ENCODE results near the gene GRIP1.

GRIP1 gene

DNA sequence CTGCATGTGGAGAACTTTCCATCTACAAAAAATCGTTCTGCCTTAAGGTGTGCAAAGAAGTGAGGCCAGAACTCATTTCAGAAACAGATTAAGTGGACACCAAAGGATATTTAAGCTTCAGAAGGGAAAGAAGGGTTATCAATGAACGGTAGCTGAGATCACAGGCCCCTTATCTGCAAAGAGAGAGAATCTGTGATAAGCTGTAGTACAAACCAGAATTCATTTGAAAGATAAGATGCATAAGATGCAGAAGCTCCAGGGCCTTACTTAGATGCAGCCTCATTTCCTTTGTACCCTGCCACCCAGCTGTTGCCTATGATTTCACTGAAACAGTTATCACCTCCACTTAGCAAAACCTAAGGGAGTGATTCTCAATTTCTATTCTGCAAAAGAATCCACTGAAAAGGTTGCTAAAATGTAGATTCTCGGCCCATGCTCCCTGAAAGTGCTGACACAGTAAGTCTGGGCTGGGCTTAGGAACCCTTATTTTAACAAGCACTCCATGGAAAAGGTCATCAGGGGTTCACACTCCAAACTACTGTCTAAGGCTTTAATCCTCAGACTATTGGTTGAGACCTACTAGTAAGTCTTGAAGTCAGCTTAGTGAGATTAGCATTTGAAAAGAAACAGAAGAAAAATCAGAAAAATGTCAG is 311.7 kb downstream of the GRIP1 start:
- DNase-seq = no peak

DNA sequence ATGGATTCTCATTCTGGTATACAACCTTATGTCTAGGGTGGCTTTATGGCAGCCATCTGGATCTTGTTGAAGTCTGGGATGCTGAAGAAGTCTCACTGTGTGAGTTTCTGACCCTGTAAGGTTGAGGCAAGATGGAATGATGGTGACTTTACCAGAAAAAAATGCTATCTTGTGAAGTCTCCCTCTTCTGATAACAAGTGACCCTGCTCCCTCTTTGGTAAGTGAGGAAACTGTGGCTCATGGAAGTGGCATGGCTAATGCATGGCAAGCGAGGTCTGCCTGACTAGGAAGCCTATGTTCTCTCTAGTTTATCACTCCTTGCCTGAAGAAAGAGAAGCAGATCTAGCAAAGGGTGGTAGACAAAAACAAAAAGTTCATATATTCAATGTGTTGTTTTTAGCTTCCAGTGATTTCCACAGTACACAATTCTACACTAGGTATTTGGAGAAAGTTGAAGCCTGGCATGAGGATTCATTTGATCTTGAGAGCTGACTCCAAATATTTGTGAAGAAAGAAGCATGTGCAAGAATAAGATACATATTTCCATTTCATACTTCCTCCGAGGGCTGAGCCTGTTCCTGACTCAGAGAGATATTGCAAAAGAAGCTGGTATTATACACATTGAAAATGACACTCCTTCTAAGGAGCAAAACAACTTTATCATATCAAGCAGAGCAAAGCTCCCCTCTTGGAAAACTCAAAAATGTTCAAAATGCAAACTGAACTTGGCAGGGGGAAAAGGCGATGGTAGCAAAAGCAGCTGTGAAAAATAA is 313.0 kb downstream of the GRIP1 start:
- no peak for DNase-seq

DNA sequence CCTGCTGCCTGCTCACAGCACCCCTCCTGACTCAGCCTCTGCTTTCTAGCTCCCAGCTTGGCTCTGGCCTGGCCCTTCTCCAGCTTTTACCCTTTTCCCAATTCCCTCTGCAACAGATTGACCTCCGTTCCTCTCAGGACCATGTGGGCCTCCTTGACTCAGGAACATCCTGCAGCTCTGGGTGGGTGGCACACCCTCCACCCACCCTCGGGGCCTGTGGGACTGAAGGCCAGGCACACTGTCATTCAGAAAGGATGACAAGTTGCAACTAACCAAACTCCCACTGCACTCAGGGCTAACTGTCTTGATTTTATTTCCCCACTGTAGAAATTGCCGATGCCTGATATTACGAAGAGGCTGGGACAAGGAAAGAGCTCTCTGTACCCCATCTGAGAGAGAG is 317.2 kb downstream of the GRIP1 start:
- no peak for DNase-seq

DNA sequence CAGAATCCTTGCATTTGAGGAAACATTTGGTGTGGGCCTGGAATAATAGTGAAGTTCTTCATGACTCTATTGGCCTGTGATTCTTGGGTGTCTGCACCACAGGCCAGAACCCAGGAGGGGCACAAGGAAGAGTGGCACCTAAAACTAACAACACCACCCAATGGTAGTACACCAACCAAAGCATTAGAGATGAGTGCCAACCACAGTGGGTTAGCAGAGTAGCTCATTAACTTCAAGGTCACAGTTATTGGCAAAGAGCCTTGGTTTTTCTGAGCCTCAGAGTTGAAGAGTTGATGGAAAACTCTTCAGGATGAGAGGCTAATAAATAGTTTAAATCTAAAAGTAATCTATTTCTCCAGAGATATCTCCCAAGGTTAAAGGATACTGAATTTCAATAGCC is 319.6 kb downstream of the GRIP1 start:
- no peak for DNase-seq

DNA sequence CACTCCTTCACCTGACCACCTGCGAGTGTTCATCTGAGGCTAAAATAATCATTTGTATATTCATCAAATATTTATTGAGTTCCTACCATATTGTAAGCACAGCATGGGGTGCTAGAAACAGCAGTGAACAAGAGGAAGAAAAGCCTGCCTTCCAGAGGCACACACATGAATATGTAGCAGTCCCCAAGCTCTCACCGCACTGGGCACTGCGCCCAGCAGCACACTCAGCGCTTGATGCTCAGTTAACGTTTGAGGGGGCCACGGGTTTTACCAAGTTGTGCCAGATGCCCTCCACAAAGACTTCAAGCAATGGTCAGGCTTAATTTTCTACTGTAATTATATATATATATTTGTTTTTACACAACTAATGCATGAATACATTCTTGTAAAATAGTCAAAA is 324.6 kb downstream of the GRIP1 start:
- DNase-seq = peak in 1 of 2 experiments; percentile 21

DNA sequence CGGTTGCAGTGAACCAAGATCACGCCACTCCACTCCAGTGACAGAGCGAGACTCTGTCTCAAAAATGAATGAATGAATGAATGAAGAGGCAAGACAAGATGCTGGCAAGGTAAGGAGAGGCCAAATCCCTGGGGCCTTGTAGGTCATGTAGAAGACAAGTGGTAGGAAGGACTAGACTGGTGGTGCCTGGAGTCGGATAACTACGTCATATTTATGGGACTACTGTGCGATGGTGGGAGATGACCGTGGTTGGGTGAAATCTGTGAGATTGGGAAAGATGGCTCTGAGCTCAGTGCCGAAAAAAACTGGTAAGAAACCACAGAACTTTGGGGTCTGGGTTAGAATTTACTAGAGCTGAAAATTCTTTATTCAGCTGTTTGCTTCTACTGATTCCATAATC is 326.0 kb downstream of the GRIP1 start:
- DNase-seq = no peak

DNA sequence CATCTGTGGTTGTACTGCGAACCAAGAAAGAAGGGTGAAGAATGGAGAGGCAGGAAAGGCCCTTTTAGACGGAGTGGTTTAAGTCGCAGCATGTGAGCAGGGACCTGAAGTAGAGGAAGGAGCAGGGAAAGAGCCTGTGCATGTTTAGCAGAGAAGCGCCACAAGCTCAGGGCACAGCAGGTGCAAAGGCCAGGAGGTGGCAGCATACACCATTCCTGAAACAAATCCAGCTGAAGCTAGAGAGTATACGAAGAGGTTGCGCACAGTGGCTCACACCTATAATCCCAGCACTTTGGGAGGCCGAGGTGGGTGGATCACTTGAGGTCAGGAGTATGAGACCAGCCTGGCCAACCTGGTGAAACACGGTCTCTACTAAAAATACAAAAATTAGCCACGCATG is 326.7 kb downstream of the GRIP1 start:
- peak; percentile 30 to 61 for DNase-seq

DNA sequence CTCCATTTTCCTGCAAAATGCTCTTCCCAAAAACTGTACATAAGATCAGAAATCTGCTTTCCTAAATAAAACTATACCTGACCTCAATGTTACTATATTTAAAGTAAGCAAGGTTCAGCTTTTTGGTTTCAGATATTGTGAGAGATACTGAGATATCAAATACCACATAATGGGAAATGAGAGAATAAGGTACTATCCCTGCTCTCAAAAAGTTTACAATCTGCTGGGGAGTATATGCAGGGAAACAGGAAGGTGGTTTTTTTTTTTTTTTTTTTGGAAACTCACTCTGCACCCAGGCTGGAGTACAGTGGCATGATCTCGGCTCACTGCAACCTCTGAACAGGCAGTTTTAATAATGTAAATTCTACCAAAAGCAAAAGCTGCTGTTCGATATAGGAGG is 327.6 kb downstream of the GRIP1 start:
- no peak for DNase-seq

DNA sequence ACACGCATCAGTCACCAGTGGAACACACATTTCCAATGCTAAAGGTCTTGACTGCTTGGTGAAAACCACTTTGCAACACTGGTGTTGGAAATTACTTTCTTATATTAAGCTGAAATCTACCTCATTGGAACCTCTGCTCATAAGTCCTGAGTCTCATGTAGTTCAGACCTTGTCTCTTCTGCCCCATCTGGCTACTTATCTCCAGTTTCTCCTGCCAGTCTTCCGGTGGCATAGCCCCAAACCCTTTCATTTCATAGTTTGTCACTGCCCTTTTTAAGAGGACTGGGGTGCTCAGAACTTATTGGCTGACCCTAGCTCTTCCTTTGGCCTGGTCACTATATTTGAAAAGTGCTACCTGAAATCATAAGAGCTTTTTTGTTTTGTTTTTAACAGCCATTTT is 332.9 kb downstream of the GRIP1 start:
- no peak for DNase-seq

DNA sequence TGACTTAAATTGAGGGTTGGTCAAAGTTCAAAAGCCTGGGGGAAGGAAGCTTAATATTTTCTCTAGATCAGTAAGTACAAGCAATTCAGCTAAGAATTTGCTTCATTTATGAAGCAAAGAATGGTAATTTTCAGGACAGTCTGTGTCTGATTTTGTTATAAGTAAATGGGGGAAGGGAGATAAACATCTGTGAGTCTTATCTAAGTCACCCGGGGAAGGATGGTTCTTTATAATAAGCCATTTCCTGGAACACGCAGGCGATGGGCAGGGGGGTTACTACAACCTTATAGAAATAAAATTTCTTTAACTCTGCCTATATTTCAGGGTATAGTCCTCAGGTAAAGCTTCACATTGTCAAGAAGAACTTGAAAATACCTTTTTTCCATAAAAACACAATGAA is 333.7 kb downstream of the GRIP1 start:
- no peak for DNase-seq

DNA sequence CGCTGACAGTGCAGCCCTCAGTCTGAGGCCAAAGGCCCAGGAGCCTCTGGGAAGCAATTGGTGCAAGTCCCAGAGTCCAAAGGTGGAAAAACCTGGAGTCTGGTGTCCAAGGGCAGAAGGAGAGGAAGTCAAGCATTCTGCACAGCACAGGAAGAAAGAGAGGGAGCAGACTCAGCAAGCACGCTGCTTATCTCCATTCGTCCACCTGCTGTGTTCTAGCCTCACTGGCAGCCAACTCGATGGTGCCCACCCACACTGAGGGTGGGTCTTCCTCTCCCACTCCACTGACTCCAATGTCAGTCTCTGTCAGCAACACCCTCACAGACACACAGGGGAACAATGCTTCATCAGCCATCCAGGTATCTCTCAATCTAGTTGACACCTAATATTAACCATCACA is 337.8 kb downstream of the GRIP1 start:
- no peak for DNase-seq

DNA sequence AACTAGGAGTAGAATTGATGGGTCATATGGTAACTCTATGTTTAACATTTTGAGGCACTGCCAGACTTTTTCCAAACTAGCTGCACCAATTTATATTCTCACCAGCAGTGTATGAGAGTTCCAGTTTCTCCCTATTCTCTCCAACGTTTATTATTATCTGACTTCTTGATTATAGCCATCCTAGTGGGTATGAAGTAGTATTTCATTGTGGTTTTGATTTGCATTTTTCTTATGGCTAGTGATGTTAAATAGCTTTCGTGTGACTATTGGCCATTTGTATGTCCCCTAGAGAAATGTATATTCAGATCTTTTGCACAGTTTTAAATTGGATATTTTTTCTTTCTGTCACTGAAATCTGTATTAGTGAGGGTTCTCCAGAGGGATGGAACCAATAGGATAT is 338.7 kb downstream of the GRIP1 start:
- DNase-seq = no peak

DNA sequence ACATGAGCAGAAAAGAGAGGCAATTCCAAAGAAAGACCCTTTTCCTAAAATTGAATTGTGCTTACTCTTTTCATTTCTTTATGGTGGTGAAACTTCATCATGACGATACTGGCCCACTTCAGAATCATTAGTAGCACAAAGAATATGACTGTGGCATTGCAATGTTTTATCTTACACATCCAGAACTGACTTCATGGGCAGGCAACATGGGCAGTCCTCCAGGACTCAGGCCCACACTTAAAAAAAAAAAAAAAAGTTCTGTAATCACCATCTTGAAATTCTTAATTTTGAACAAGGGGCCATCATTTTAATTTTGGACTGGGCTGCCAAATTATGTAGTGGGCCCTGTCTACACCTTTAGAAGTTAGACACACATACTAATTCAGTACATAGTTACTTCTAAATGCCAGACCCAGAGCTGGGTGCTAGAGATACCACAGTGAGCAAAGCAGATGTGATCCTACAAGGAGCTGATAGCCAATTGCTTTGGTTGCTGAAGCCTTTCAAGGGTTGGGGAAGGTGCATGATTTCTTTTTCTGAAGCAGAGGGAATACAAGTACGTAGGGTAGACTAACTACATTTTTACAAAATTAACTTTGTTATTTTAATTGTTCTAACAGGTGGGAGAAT is 341.4 kb downstream of the GRIP1 start:
- no peak for DNase-seq

DNA sequence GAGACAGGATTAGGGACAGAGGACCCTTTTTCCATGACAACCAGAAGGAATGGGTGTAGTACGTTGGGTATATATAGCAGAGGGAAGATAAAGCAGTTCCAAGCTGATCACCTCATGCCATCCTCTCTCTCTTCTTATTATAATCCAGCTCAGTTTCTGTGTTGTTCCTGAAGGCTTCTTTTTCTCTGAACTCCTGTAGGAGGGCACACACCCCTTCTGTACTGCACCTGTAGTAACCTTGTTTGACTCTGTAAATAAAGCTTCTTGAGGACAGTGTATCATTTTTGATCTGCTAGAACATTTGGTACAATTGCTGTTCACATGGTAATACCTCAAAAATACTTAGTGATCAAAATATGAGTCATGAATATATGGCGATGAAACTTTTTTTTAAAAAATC is 343.1 kb downstream of the GRIP1 start:
- no peak for DNase-seq

DNA sequence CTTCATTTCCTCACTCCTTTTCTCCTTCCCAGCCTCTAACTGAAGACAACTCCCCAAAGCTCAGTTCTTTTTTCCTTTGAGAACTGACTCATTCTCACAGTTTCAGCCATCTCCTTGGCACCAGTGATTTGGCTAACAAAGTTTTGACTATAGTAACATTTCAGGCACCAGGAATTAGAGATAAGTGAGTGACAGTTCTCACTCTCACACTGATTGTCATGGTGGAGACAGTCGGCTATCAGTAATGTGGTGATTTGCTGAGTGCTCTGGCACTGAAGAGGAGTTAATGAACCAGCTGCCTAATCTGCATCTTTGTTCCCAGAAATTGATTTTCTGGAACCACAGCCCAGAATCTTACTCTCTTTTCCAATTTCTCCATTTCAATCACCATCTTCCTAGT is 347.1 kb downstream of the GRIP1 start:
- no peak for DNase-seq

DNA sequence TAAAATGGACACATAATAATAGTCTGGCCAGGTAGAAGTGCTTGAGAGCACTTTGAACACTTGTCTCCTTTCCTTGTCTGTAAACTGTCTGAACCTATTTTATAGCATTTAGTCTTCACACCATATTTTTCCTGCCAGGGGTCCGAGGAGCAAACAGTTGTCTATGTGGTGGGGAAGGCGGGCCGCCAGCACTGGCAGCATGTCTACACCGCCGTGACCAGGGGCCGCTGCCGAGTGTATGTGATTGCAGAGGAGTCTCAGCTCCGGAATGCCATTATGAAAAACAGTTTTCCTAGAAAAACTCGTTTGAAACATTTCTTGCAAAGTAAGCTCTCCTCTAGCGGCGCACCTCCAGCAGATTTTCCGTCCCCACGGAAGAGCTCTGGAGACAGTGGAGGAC is 347.9 kb downstream of the GRIP1 start:
- no peak for DNase-seq

DNA sequence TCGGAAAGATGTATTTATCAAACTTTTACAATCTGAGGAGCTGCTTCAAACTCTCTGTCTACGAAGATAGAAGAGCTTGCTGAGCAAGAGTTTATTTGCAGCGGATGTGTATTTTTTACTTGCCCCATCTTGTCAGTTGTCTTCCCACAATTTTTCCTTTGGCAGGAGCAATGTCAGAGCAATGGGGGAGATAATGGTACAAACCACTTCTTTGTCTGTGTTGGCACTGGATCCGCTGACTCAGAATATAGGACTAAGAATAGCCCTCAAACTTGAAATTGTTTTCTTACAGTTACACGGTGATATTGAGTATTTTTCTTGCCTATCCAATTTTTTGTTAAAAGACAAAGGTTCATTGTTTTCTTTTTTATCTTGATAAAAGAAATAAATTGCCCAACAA is 348.9 kb downstream of the GRIP1 start:
- DNase-seq = no peak

DNA sequence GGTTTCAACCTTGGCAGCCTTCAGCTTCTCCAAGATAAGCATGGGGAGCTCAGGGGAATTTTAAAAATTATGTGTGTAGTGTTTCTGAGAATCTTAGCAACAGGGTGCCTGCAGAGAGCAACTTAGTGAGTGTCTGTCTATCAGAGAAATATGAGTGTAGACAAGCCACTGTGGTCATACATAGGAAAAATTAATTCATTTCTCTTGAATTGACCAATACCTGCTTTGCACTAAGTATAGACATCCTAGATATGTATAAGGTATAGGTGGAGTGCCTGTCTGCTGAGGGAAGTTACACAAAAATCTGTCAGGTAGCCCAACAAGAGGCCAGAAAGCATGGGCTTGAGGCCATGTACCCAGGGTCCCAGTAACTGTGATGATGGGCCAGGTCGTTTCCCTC is 355.9 kb downstream of the GRIP1 start:
- DNase-seq = no peak

DNA sequence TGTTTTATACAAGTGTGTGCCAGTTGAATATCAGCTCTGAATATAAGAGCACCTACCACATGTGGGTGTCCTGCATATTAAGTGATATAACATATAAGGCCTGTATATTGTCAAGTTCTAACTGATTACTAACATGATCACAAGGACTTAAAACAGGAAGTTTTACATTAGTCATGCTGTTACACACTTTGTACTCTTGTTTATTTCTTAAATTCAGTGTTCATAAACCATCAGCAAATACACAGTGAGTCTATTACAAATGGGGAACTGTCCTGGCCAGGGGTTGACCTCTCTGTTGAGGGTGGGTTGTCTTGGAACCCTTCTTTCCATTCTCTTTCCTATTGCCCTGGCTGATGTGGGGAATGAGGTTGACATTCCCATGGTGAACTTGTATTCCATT is 357.4 kb downstream of the GRIP1 start:
- DNase-seq = no peak

DNA sequence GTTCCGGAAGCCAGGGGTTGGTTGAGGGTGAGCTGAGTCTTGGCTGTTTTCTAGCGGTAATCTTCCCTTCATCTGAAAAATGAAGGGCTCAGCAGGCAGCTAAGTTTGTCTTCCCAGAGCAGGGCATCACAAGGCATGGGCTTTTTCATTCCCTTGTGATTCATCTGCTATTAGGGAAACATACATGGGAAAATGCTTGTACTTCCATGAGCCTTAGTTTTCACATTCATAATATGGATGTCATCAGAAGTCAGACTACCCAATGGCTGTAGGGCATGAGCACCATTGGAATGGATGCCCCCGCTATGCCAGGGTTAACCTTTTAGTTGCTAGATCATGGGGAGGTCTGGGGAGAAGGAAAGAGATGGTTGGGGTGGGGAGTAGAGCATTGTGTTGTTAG is 357.9 kb downstream of the GRIP1 start:
- DNase-seq = no peak

DNA sequence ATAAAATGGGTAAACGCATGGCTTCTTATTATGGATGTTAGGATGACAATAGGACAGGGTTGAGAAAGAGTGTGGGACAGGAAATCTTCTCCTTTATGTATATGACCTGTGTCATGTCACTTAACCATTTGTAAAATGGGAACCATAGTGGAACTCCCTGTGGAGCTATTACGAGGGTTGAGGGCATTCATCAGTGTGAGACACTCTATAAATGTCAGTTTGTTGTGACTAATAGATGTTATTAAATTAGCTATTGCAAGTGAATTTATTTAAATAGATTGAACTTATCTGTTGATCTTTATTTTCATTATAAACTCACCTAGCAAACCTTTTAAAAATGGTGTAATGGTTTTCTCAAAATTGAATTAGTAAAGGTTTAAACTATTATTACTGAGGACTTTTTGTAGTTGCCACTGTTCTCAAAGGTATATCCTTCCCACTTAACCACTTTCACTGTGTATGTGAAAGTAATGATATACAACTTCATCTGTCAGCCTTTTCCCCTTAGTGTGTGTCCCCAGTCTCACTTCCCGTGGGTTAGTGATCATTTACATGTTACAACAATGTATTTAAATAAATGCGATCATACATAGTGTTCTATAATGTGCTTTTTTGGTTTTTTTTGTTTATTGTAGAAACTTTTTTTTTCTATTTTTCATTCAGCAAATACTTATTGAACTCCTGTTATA is 359.5 kb downstream of the GRIP1 start:
- no peak for DNase-seq

DNA sequence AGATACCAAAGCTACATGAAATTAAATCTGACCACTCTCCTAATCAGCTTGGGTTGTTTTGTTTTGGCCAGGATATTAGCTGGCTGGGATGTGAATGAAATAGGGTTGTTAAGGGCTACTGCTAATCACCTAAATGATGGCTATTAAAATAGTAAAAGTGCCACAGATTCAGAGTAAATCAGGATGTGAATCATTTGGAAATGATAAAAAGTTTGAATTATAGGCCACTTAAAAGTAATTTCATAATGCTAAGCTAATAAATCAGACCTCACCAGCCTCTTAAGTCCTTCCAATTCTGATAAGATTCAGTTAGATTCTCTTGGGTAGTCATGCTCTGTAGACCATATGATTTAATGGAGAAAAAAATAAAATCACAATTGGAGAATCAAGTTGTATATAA is 364.6 kb downstream of the GRIP1 start:
- no peak for DNase-seq

DNA sequence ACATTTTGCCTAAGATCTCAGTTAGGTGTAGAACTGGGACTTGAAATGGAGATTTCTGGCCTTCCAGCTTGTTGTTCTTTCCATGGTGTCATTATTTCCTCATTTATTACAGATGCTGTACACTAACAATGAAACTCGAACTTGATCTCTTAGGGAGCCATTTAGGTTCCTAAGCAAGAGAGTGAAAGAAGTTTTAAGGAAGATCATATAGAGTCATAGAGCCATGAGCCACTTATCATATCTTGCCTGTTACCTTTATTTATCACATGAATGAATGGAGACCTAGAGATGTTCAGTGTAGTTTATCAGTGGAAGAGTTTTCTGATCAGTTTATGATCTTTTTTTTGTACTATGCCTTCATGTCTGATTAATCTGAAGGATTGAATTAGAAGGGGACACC is 366.7 kb downstream of the GRIP1 start:
- DNase-seq = no peak

DNA sequence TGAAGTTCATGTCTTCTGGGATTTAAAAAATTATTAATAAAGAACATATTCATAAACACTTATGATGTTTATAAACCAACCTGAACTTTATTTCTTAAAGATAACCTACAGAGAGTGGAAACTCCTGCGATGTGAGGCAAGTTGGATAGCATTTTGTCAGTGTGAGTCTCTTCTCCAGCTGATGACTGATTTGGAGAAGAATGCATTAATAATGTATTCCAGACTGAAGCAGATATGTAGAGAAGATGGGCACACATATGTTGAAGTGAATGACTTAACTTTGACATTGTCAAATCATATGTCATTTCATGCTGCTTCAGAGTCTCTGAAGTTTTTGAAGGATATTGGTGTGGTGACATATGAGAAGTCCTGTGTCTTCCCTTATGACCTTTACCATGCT is 369.3 kb downstream of the GRIP1 start:
- no peak for DNase-seq

All from NCI-H526 (cell line).